CD4-positive, alpha-beta T cell treated with Interleukin-4 for 4 hours (primary cell): Measurements from ENCODE around the gene SLC35F3.
A peak's percentile ranks its signal among the peaks of the same experiment; 100 is the strongest.
"Not testable (repeated sequence)": the region's sequence is repeated elsewhere in the genome, so short reads cannot be mapped to it uniquely, and the experiment has no call there.

Experiments
- DNase-seq: peaks from one replicate; pipeline ENCODE4 v3.0.0-alpha.2; 2020

Gene SLC35F3

DNA sequence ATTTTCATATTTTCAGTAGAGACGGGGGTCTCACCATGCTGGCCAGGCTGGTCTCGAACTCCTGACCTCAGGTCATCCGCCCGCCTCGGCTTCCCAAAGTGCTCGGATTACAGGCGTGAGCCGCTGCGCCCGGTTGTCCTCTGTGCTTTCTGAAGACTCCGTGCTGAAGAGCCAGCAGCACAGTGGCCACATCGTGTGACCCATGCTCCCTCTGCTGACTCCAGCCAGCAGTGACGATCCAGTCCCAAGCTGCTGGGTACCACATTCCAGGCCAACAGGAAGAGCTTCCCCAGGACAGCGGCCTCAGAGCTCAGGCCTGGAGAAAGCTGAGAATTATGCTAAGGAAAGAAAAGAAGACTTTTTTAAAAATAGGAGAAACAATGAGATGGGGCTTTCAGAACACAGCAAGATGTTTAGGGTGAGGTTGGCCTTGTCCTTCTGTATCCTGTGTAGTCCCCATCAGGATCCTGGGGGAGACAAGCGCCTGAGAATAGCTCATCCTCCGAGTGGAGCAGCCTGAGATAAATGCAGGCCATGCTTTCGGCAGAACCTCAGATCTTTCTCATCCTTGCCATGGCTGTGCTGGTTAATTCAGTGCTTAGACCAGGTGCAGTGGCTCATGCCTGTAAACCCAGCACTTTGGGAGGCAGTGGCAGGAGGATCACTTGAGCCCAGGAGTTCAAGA, 207.1 kb downstream of the SLC35F3 start:
- no peak for DNase-seq

DNA sequence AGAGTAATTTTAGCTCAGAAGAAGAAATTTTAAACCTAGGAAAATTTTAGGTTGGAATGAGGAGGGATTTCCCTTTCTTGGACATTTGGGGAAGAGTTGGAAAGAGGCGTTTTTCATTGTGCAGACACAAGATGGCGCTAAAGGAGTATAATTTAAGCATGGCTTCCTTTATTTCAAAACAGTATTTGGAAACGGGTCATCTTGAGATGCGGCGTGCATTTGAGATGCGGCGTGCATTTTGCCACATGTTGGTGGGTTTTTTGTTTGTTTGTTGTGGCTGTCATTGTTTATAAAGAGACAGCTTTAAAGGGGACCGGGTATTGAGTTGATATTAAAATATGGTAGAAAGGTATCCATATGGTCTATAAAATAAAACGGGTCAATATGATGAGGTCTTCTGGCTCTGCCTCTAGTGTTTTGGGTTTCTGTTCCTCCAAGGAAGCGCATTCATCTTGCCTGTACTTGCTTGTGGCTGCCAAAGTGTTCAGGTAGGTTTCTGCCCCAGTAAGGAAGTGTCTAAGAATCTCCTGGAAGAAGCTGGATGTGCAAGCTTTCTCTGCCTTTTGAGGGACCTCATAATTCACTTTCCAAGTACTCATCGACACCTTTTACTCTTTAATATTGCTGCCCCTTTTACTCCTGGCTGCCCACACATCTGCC, 210.3 kb downstream of the SLC35F3 start:
- peak; percentile 35 for DNase-seq

DNA sequence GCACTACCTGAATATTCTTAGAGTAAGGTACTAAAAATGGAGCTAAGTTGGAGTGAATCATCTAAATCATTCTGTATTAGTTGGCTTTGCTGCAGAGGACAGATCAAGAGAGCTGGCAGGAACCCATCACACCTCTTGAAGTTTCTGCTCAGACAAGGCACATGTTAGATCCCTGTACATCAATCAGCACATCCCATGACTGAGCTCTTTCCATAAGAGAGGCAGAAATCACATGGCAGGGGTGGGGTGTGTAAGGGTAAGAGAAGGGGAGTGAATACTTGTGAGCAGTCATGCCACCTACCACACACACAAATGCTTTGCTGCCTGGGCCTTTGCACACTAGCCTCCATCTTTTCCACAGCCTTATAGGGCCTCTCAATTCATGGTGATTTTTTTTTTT, 214.4 kb downstream of the SLC35F3 start:
- DNase-seq = no peak

DNA sequence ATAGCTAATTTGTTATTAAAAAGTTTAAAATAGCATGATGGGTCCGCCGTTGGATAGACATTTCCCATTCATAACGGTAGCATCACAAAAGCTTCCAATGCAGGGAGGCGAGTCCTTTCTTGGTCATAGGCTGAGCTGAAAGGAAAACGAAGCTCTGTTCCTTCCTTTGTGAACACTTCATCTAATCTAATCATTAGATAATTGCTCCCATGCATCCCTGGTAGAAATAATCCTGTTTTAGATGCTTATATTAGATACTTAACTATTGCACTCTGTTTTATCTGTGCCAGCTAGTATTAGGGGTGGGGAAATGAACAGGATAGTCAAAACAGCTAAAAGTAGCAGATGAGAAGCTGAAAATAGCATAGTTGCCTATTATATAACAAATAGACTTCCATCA, 215.0 kb downstream of the SLC35F3 start:
- DNase-seq = no peak

DNA sequence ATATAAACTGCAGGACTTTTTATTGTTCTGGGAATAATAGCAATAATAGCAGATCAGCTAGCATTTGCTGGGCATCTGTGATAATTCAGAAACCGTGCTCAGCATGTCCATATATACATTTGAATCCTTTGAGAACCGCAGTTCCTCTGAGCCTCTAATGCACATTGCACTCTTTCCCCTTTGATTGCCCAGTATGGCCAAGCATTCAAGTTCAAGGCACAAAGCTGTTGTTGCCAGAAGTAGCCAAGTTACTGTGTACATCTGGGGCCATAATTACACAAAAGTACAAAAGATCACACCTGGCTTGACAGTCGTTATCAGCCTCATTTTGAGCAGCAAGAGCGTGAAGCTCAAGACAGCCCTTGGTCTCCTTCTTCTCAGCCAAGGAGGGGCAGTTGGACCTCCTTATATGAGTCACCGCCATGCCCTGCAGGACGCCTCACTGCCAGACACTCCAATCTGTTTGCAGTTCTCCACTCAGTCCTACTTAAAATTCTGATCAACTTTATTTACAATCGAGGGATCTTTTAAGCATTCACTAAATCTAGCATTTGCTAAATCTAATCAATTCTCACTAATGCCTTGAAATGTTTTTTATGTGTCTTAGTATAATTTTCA, 216.0 kb downstream of the SLC35F3 start:
- no peak for DNase-seq

DNA sequence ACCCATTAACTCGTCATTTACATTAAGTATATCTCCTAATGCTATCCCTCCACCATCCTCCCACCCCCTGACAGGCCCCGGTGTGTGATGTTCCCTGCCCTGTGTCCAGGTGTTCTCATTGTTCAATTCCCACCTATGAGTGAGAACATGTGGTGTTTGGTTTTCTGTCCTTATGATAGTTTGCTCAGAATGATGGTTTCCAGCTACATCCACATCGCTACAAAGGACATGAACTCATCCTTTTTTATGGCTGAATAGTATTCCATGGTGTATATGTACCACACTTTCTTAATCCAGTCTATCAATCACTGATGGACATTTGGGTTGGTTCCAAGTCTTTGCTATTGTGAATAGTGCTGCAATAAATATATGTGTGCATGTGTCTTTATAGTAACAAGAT, 217.2 kb downstream of the SLC35F3 start:
- not testable (repeated sequence) for DNase-seq

DNA sequence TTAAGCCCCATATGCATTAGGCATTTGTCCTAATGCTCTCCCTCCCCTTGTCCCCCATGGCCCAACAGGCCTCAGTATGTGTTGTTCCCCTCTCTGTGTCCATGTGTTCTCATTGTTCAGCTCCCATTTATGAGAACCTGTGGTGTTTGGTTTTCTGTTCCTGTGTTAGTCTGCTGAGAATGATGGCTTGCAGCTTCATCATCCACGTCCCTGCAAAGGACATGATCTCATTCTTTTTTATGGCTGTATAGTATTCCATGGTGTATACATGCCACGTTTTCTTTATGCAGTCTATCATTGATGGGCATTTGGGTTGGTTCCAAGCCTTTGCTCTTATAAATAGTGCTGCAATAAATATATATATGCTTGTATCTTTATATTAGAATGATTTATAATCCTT, 218.1 kb downstream of the SLC35F3 start:
- DNase-seq = not testable (repeated sequence)

DNA sequence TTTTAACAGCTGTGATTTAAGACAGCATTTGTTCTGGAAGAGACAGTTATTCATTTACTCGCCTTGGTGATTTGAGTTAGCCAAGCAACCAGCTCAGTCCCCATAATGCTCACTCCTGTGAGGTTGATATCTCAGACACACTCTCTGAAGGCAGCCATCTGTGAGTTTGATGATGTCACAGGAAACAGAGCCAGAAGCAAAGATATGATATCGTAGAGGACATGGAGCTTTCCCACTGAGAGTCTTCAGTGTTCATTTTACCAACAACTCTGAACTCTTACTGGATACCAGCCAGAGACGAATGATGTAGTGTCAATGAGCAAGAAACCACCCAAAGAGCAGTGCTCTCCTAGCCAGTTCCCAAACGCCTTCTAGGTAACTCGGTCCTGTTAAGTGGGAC, 219.4 kb downstream of the SLC35F3 start:
- DNase-seq = no peak

DNA sequence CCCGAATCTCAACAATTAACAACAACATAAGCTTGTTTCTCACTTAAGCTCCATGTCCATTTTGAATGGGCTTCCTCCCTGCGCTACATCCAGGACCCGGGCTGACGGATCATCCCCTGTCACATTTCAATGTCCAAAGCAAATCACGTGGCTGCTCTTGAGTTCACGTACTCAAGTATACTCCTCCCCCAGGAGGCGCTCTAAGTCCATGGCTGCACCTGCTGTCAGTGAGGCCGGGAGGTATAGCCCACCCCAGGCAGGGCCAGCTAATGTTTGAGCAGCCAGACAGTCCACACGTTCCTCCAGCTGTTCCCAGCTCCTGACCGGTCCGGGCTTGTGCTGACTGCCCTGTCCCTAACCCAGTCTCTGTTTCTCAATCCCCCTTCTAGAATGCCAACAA, 220.8 kb downstream of the SLC35F3 start:
- DNase-seq = no peak

DNA sequence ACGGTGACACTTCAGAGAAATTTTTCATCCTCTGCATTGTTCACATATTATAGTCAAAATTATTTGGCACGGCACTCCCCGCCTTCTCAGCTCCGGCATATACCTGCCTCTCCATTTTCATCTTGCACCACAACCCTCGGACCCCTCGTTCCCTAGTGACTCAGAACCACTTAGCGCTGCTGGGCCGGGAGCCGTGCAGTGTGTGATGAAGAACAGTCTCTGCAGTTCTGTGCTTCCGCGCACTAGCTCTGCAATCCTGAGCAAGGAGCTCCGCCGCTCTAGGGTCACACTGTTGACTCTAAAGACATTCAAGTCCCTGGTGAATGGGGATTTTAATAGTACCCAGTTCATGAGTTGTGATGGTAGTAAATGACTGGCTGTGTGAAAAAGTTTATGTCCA, 221.2 kb downstream of the SLC35F3 start:
- no peak for DNase-seq

DNA sequence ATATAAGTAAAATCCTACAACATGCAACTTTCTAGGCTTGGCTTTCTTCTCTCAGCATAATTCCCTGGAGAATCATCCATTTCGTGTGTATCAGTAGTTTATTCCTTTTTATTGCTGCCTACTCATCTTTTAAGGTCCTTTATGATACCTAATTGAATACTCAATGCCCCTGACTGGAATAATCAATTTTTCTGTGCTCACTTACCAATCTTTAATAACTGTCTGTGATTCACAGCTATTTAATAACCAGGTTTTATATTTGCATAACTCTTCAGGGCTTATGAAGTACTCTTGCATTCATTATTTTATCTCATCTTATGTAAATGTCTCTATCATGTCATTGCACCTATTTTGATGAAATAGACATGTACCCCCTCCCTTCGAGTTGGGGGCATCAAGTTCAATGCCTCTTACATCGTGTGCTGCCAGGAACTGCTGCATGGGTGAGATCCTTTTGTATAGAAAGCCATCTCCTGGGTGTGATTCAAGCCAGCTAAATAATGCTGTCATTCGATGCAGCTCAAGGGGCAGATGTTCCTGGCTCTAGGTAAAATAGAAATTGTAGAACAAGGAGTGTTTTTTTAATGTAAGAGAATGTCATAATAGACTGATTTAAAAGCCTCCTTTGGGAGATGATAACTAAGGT, 222.7 kb downstream of the SLC35F3 start:
- DNase-seq = no peak

DNA sequence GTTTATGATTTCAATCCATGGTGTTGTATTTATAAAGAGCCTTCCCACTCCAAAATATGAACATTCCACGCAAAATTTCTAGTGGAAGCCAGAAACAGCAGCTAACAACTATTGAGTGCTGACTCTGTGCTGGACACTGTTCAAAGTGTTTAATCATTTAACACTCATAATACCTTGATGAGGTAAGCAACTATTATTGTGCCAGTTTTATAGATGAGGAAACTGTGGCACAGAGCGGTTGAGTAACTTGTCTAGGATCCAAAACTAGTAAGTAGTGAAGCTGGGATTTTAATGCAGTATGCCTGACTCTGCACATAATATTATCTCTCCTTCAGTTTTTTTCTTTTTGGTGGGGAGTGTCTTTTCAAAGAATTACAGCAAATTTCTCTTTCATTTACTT, 228.3 kb downstream of the SLC35F3 start:
- DNase-seq = no peak

DNA sequence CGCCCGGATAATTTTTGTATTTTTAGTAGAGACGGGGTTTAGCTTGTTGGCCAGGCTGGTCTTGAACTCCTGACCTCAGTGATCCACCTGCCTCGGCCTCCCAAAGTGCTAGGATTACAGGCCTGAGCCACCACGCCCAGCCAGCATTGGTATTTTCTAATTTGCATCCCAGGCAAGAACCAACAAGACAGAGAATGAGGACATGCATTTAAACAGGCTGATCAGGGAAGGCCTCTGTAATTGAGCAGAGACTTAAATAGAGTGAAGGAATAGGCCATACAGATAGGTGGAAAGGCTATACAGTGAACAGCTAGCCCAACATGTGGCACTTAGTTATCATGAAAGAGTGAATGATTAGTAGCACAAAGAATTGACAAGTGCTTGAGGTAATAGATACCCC, 230.4 kb downstream of the SLC35F3 start:
- no peak for DNase-seq

DNA sequence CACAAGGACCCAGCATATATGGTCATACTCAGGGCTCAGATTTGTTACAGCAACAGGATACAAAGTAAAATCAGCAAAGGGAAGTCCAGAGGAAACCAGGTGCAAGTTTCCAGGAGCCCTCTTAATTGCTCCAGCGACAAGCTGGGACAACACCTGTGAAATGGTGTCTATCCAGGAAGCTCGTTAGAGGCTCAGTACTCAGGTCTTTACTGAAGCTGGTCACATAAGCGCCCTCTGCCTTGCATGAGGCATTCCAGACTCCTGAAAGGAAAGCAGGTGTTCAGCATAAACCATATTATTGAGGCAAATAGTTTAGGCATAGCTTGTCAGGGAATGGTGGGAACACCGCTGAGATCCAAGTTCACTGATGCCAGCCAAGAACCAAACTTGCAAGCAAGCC, 231.0 kb downstream of the SLC35F3 start:
- DNase-seq = no peak

DNA sequence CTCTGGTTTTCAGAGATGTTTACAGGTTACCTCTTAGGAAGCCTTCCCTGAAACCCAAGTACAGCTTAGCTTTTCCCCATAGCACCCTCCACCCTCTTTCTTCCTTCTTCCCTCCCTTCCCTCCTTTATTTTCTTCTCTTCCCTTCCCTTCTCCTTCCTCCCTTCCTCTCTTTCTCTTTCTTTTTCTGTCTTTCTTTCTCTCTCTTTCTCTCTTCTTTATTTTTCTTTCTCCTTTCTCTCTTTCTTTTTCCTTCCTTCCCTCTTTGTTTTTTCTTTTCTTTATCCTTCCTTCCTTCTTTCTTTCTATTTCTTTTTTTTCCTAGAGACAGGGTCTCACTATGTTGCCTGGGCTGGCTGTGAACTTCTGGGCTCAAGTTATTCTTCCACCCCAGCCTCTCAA, 231.6 kb downstream of the SLC35F3 start:
- DNase-seq = no peak

DNA sequence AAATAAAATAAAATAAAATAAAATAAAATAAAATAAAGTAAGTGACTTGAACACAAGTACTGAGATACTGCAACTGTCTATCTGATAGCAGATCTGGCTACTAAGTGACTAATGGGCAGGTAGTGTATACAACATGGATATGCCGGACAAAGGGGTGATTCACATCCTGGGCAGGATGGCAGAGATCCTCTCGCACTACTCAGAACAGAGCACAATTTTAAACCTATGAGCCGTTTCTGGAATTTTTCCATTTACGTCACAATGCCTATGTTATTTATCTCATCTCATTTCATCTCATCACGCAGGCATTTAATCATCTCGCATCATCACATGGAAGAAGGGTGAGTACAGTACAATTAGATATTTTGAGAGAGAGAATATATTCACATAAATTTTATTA, 235.5 kb downstream of the SLC35F3 start:
- no peak for DNase-seq

DNA sequence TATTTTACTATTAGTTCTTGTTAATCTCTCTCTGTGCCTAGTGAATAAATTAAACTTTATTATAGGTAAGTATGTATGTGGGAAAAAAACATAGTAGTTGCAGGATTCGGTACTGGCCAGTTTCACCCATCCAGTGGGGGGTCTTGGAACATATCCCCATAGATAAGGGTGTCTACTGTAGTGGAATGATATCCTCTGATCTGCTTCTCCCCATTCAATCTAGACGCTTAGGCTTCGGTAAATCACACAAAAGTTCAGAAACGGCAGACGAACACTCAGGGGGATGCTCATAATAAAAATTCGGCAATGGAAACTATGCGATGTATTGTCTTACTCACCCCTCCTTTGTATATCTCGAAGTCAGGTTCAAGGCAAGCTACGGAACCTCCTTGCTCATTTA, 235.9 kb downstream of the SLC35F3 start:
- no peak for DNase-seq

DNA sequence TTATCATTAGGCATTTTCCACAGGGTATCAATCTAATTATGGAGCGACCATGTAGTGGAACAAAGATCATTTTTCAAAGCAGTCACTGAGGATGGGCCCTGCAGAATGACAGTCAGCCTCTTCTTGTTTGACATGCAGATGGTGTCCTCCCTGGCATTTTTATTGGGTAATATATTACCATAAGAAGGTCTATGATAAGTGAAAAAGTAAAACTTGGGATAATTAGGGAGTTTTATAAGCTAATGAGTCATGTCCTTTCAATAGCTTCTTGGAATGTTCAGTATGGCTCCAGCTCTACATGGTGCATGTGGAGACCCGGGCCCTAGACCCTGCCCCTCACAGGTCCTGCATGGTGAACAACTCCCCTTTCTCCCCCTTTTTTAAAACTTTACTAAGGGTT, 236.5 kb downstream of the SLC35F3 start:
- no peak for DNase-seq

DNA sequence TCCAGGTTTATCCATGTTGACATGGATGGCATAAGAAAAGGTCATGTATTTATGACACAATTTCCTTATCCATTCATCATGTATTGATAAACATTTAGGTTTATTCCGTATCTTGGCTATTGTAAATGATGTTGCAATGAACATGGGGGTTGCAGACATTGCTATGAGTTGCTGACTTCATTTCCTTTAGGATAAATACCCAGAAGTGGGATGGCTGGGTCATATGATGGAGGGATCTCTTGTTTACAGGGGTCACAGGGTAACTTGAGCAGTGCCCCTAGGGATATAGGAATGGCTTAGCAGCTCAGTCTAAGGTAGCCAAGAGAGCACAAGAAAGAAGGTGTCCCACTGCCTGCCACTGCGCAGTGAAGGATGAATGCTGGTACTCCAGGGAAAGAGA, 239.2 kb downstream of the SLC35F3 start:
- no peak for DNase-seq

DNA sequence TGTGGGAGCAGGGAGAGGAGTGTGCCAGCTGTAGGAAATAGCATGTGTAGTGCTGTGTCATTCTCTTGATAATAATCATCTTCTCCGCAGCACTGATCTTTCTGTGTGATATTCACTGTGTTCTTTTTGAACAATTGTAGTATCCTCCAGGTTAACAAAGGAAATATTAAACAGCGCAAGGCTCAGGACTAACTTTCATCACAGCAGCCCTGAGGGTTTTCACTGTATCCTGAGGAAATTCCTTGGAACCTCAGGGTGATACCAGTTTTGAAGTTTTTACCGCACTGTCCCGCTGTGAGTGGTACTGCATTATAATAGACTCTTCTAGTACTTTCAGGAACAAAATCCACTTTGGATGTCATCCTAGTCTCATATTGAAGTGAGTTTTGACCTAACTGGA, 240.4 kb downstream of the SLC35F3 start:
- no peak for DNase-seq

DNA sequence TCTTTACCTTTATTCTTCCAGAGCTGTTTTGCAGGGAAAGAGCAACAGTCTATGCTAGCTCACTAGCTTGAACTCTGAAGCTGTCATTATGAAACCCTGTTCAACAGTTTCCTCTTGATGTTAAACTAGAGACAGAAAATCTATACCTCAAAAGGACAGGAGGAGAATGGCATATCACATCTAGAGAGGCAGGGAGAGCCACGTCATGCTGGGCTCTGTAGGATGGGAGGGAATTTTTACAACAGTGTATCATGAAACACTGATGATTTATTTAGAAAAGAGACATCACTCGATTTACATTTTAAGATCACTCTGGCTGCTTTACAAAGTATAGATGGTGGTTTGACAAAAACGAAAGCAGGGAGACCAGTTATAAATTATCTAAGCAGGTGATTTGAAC, 243.9 kb downstream of the SLC35F3 start:
- DNase-seq = no peak

DNA sequence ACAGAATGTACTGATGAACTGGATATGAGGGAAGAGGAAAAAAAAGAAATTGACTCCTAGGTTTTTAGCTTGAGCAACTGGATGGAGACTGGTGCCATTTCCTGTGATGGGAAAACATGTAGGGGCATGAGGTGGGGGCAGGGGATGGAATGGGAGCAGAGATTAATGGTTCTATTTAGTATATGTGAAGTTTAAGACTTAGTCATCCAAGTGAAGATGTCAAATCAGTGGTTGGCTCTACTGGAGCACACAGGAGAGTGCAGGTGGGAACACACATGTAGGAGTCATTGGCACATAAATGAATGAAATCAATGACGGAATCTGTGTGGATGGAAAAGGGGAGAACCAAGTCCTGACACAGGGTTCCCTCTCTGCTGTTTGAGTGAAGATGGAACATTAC, 244.3 kb downstream of the SLC35F3 start:
- no peak for DNase-seq

DNA sequence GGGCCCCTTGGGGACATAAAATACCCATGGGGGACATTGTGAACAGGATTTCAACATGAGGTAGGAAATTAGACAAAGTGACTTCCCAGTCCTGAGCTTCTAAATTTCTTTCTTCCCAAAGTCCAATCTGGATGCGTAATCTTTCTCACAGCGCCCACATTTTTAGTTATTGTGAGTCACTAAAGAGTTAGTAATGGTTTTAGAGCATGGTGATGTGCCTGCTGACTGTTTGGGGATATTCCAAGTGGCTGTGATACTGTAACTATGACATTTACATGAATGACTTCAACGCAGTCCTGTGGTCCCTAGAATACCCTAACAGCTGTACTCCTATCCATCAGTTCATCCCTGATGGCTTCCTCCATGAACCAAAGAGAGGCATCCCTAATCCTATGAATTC, 244.7 kb downstream of the SLC35F3 start:
- no peak for DNase-seq

DNA sequence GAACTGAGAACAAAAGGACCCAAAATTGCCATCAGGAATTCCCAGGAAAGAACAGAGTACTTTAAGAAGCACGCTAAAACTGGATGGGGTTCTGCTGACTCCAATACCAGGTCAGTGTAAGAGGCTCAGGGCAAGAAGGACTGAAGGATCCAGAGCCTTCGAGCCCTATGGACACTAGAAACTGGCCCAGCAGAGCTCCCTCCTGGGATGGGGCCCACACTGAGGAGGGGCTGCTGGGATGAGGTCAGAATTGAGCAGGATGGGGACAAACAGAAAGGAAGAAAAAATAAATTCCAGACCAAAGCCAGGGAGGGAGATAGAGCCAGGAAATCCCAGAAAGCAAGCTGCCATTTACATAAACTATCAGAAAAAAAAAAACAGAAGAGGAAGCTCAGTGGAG, 246.4 kb downstream of the SLC35F3 start:
- DNase-seq = no peak
